Upper lobe of right lung (tissue), 1 donor: ENCODE measurements around the gene ARHGAP1. TPM values are rescaled to one million over a fixed set of nuclear protein-coding genes. Genes with fewer than 3 reads are reported as not detected.

Experiments used
- ATAC-seq: fragments of 200-7000 bp; cut with Tn5 transposase; one replicate; pipeline ENCODE4 v1.9.1; 2020; ENCODE audit warnings: mild to moderate bottlenecking, moderate library complexity
- DNase-seq: peaks from one replicate; pipeline ENCODE4 v3.0.0-alpha.2; 2020
- H3K27ac ChIP-seq: fragments of 200-600 bp; one replicate; pipeline ENCODE4 v1.8.0; 2022
- H3K27me3 ChIP-seq: fragments of 200-600 bp; one replicate; pipeline ENCODE4 v1.8.0; 2022; ENCODE audit warnings: mild to moderate bottlenecking
- H3K36me3 ChIP-seq: fragments of 200-600 bp; one replicate; pipeline ENCODE4 v1.8.0; 2022
- H3K4me1 ChIP-seq: fragments of 200-600 bp; one replicate; pipeline ENCODE4 v1.8.0; 2022
- H3K4me3 ChIP-seq: fragments of 200-600 bp; one replicate; pipeline ENCODE4 v1.8.0; 2022; ENCODE audit warnings: mild to moderate bottlenecking
- H3K9me3 ChIP-seq: fragments of 200-600 bp; one replicate; pipeline ENCODE4 v1.8.0; 2022
- CTCF ChIP-seq: fragments of 200-600 bp; IDR thresholded peaks from one replicate; pipeline ENCODE4 v1.8.0; 2022; ENCODE audit warnings: antibody characterized with exemption
- intact Hi-C: fragments of 100-400 bp; cut with DNase I; formaldehyde crosslinking; loops from one replicate; pipeline ENCODE4 v1.11.0; 2022
- total RNA-seq: library from RNA; stranded (reverse); fragmentation: NEBNext Ultra II Directional; extraction: Animal tissue kit (Norgen Biotek cat#: 25700); gene quantifications from one replicate; pipeline ENCODE4 v1.2.1, GENCODE V29; 2021
- donor health status: DM: no; HTN: yes; CAD: no; lungs with severe emphysema.

ARHGAP1 gene
- total RNA-seq, 1 donor from 2014 or later, result 62.8 TPM

- Histone ChIP-seq H3K36me3 (peaks cover 90% of the 10 kb centered on the region), H3K4me1 (peaks cover 16% of the 10 kb centered on the region), H3K4me3 (no peak overlapping the region), H3K27ac (no peak overlapping the region), H3K27me3 (no peaks in the 10 kb centered on the region), H3K9me3 (no peaks in the 10 kb centered on the region)
- ATAC-seq, result no peak
- TF ChIP-seq CTCF, result peak; percentile 32
- intact Hi-C loops, result no loop called here
- DNase-seq, result peak; percentile 18
Measured at GRCh38 chr11:46669711-46670139, 30.7 kb downstream of the ARHGAP1 start.

- H3K27me3 ChIP-seq, result no peaks in the 10 kb centered on the region
- no peak overlapping the region for H3K4me3 ChIP-seq
- no peaks in the 10 kb centered on the region for H3K9me3 ChIP-seq
- intact Hi-C loops, result no loop called here
- peaks cover 6% of the 10 kb centered on the region for H3K4me1 ChIP-seq
- TF ChIP-seq CTCF, result no peak
- H3K27ac ChIP-seq, result no peak overlapping the region
- DNase-seq, result peak; percentile 21
- no peak for ATAC-seq
- H3K36me3 ChIP-seq, result peaks cover 100% of the 10 kb centered on the region
Measured at GRCh38 chr11:46668480-46669085, 31.8 kb downstream of the ARHGAP1 start.

GRCh38 chr11:46667043-46667481, 33.4 kb downstream of the ARHGAP1 start:
- ATAC-seq, result no peak
- no peaks in the 10 kb centered on the region for H3K27me3 ChIP-seq
- peaks cover 100% of the 10 kb centered on the region for H3K36me3 ChIP-seq
- H3K9me3 ChIP-seq, result no peaks in the 10 kb centered on the region
- peak overlapping the region; percentile 0 for H3K27ac ChIP-seq
- peak; percentile 56 for DNase-seq
- TF ChIP-seq CTCF, result no peak
- intact Hi-C loops, result no loop called here
- peaks cover 6% of the 10 kb centered on the region for H3K4me1 ChIP-seq
- no peak overlapping the region for H3K4me3 ChIP-seq

GRCh38 chr11:46666516-46666915, 33.9 kb downstream of the ARHGAP1 start:
- peaks cover 6% of the 10 kb centered on the region for H3K4me1 ChIP-seq
- no peak for TF ChIP-seq CTCF
- no peak overlapping the region for H3K4me3 ChIP-seq
- no peaks in the 10 kb centered on the region for H3K9me3 ChIP-seq
- H3K27ac ChIP-seq, result peak overlapping the region; percentile 0
- ATAC-seq (no peak), DNase-seq (no peak)
- peaks cover 100% of the 10 kb centered on the region for H3K36me3 ChIP-seq
- intact Hi-C loops, result no loop called here
- H3K27me3 ChIP-seq, result no peaks in the 10 kb centered on the region

- intact Hi-C loops, result no loop called here
- ATAC-seq, result no peak
- Histone ChIP-seq H3K27ac (no peak overlapping the region), H3K27me3 (no peaks in the 10 kb centered on the region), H3K4me3 (no peak overlapping the region), H3K9me3 (no peaks in the 10 kb centered on the region), H3K36me3 (peaks cover 98% of the 10 kb centered on the region), H3K4me1 (peaks cover under 1% of the 10 kb centered on the region)
- DNase-seq, result peak; percentile 33
- TF ChIP-seq CTCF, result no peak
Measured at GRCh38 chr11:46665356-46665755, 35.1 kb downstream of the ARHGAP1 start.

GRCh38 chr11:46664612-46665011, 35.8 kb downstream of the ARHGAP1 start:
- H3K27me3 ChIP-seq, result no peaks in the 10 kb centered on the region
- H3K27ac ChIP-seq, result no peak overlapping the region
- H3K4me1 ChIP-seq, result no peaks in the 10 kb centered on the region
- ATAC-seq, result no peak
- DNase-seq, result peak; percentile 28
- H3K9me3 ChIP-seq, result no peaks in the 10 kb centered on the region
- peaks cover 98% of the 10 kb centered on the region for H3K36me3 ChIP-seq
- intact Hi-C loops, result no loop called here
- H3K4me3 ChIP-seq, result no peak overlapping the region
- no peak for TF ChIP-seq CTCF
